Breast epithelium (tissue), 4 donors: ENCODE data around the gene CFLAR. TPM values are rescaled to one million over a fixed set of nuclear protein-coding genes. Genes with fewer than 3 reads are reported as not detected.
"Not testable (repeated sequence)": the region's sequence is repeated elsewhere in the genome, so short reads cannot be mapped to it uniquely, and the experiment has no call there.

Experiments
- DNase-seq, 2 donors: peaks; one replicate each; pipeline ENCODE4 v3.0.0-alpha.2; 2019; ENCODE audit warnings: low spot score in 2 of 2
- H3K27ac ChIP-seq, 2 donors: fragments of 200-600 bp; sonication (generic) in 1 of 2; one replicate each; pipeline ENCODE4 v1.5.1; 2016 to 2019; ENCODE audit warnings: mild to moderate bottlenecking in 1 of 2
- H3K27me3 ChIP-seq, 2 donors: fragments of 200-600 bp; sonication (generic) in 1 of 2; one replicate each; pipeline versions ENCODE4 v1.5.1 to v1.6.0; 2017 to 2019; ENCODE audit warnings: control low read depth in 1 of 2, mild to moderate bottlenecking in 1 of 2
- H3K36me3 ChIP-seq: fragments of 200-600 bp; one replicate; pipeline ENCODE4 v1.5.1; 2019
- H3K4me1 ChIP-seq, 2 donors: fragments of 200-600 bp; sonication (generic); one replicate each; pipeline ENCODE4 v1.5.1; 2016 to 2019; ENCODE audit warnings: control low read depth in 1 of 2
- H3K4me3 ChIP-seq, 3 donors: fragments of 200-600 bp; sonication (generic); 1 replicate in 2 of 3; 2 replicates in 1 of 3; pipeline ENCODE4 v1.5.1; 2016 to 2019; ENCODE audit warnings: mild to moderate bottlenecking in 3 of 3, moderate library complexity in 2 of 3
- H3K9me3 ChIP-seq, 2 donors: fragments of 200-600 bp; sonication (generic) in 1 of 2; one replicate each; pipeline ENCODE4 v1.5.1; 2016 to 2019; ENCODE audit warnings: control low read depth in 1 of 2
- CTCF ChIP-seq, 3 donors: fragments of 450-650 bp; IDR thresholded peaks; one replicate each; pipeline ENCODE4 v1.5.1; 2016 to 2017; ENCODE audit warnings: antibody characterized with exemption in 3 of 3, mild to moderate bottlenecking in 3 of 3, moderate library complexity in 3 of 3
- POLR2A ChIP-seq: fragments of 450-650 bp; IDR thresholded peaks from one replicate; pipeline ENCODE4 v1.6.1; 2016; ENCODE audit warnings: antibody characterized with exemption, mild to moderate bottlenecking, moderate library complexity
- POLR2AphosphoS5 ChIP-seq, 3 donors: sonication (generic); formaldehyde crosslinking; IDR thresholded peaks; one replicate each; pipeline ENCODE4 v1.6.1; 2017; ENCODE audit warnings: antibody characterized with exemption in 3 of 3
- intact Hi-C: fragments of 100-400 bp; cut with DNase I; formaldehyde crosslinking; loops from one replicate; pipeline ENCODE4 v1.15.1; 2023; ENCODE audit warnings: low total_unique reads
- total RNA-seq, 3 donors: library from RNA; depleted of rRNA; stranded (reverse); fragments of >200 nt; gene quantifications; one replicate each; pipeline ENCODE4 v1.1.0, GENCODE V29; 2016

The CFLAR gene
- total RNA-seq, 3 donors from 2014 or later = 180 to 322 (median 207) TPM

- H3K9me3 ChIP-seq = no peaks in the 10 kb centered on the region
- intact Hi-C loops = no loop called here
- no peak overlapping the region for H3K4me3 ChIP-seq
Observed at GRCh38 chr2:201111096-201111495, 4.9 kb upstream of the CFLAR start.

GRCh38 chr2:201114350-201114749 lies 1.6 kb upstream of the CFLAR start:
- Histone ChIP-seq H3K36me3 (no peaks in the 10 kb centered on the region), H3K9me3 (no peaks in the 10 kb centered on the region), H3K4me3 (no peak overlapping the region), H3K27ac (no peak overlapping the region), H3K27me3 (no peaks in the 10 kb centered on the region), H3K4me1 (peaks cover 0 to 7% of the 10 kb centered on the region in 2 donors)
- intact Hi-C loops = no loop called here
- no peak for TF ChIP-seq CTCF (IDR thresholded peaks at IDR 0.05)
- no peak for TF ChIP-seq POLR2A
- TF ChIP-seq POLR2AphosphoS5 (IDR thresholded peaks at IDR 0.05) = no peak
- no peak for DNase-seq

More at GRCh38 chr2:201111096-201111495, 4.9 kb upstream of the CFLAR start:
- no peak overlapping the region for H3K27ac ChIP-seq
- no peaks in the 10 kb centered on the region for H3K36me3 ChIP-seq
- no peaks in the 10 kb centered on the region for H3K27me3 ChIP-seq
- TF ChIP-seq CTCF (IDR thresholded peaks at IDR 0.05) (no peak), POLR2AphosphoS5 (IDR thresholded peaks at IDR 0.05) (no peak), POLR2A (no peak)
- no peaks in the 10 kb centered on the region for H3K4me1 ChIP-seq
- DNase-seq = no peak

GRCh38 chr2:201114846-201115245 lies 1.1 kb upstream of the CFLAR start:
- Histone ChIP-seq H3K9me3 (no peaks in the 10 kb centered on the region), H3K4me1 (peaks cover 0 to 8% of the 10 kb centered on the region in 2 donors), H3K4me3 (peak overlapping the region in 2 of 3 donors; percentile 7 to 73), H3K27me3 (no peaks in the 10 kb centered on the region), H3K27ac (peak overlapping the region; percentile 97), H3K36me3 (no peaks in the 10 kb centered on the region)
- TF ChIP-seq POLR2A (no peak), CTCF (IDR thresholded peaks at IDR 0.05) (no peak), POLR2AphosphoS5 (IDR thresholded peaks at IDR 0.05) (no peak)
- intact Hi-C loops = no loop called here
- no peak for DNase-seq

GRCh38 chr2:201116959-201117734 lies 1.2 kb downstream of the CFLAR start:
- peak overlapping the region; percentile 64 to 97 (median 73) for H3K4me3 ChIP-seq
- intact Hi-C loops = no loop called here

GRCh38 chr2:201117735-201118094 lies 1.8 kb downstream of the CFLAR start:
- DNase-seq, H3K27me3 ChIP-seq, intact Hi-C loops, H3K36me3 ChIP-seq, H3K4me1 ChIP-seq, H3K9me3 ChIP-seq: not testable (repeated sequence)
- peak overlapping the region; percentile 97 for H3K27ac ChIP-seq
- peak overlapping the region; percentile 64 to 97 (median 73) for H3K4me3 ChIP-seq

More at GRCh38 chr2:201116959-201117734, 1.2 kb downstream of the CFLAR start:
- Histone ChIP-seq H3K27me3 (no peaks in the 10 kb centered on the region), H3K27ac (peak overlapping the region; percentile 97), H3K9me3 (no peaks in the 10 kb centered on the region), H3K4me1 (peaks cover 0 to 8% of the 10 kb centered on the region in 2 donors), H3K36me3 (no peaks in the 10 kb centered on the region)
- TF ChIP-seq CTCF (IDR thresholded peaks at IDR 0.05) = peak in 2 of 3 donors; percentile 37 to 56
- peak; percentile 58 to 71 (median 63) for TF ChIP-seq POLR2AphosphoS5 (IDR thresholded peaks at IDR 0.05)
- peak; percentile 24 for TF ChIP-seq POLR2A
- peak in 1 of 2 donors; percentile 67 for DNase-seq
